DOHH2 (cell line): ENCODE data around the gene PTPRT.

ENCODE experiments used
- EZH2phosphoT487 ChIP-seq: fragments of 200-600 bp; sonication (generic); IDR thresholded peaks from 2 replicates; pipeline ENCODE4 v1.6.1; 2017; ENCODE audit warnings: borderline replicate concordance, mild to moderate bottlenecking, antibody characterized with exemption, low read length, moderate library complexity, mixed read lengths
- TF ChIP-seq, protein P1 (sequence below): fragments of 200-600 bp; sonication (generic); IDR thresholded peaks from one replicate; pipeline ENCODE4 v1.5.1; 2014; ENCODE audit warnings: antibody characterized with exemption, mild to moderate bottlenecking, low read depth, low read length; ENCODE audit not compliant: poor library complexity, severe bottlenecking

DNA sequence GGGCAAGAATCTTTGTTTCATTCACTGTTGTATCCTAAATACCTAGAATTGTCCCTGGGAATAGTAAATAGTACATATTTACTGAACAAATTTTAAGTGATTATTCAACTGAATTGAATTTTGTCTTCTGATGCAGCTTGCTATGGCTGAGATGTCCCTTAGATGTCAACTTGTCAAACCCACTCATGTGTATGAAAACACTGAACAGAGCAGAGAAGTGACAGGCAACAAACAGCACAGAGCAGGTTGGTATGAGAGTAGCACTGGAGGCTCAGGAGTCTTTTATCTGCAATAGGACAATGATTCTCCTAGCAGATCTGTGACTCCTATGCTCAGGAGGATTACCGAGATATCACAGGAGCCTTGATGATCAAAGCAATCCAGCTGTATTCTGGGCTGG is 1031.4 kb downstream of the PTPRT start:
- TF ChIP-seq, protein P1, sequence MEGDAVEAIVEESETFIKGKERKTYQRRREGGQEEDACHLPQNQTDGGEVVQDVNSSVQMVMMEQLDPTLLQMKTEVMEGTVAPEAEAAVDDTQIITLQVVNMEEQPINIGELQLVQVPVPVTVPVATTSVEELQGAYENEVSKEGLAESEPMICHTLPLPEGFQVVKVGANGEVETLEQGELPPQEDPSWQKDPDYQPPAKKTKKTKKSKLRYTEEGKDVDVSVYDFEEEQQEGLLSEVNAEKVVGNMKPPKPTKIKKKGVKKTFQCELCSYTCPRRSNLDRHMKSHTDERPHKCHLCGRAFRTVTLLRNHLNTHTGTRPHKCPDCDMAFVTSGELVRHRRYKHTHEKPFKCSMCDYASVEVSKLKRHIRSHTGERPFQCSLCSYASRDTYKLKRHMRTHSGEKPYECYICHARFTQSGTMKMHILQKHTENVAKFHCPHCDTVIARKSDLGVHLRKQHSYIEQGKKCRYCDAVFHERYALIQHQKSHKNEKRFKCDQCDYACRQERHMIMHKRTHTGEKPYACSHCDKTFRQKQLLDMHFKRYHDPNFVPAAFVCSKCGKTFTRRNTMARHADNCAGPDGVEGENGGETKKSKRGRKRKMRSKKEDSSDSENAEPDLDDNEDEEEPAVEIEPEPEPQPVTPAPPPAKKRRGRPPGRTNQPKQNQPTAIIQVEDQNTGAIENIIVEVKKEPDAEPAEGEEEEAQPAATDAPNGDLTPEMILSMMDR = no peak
- TF ChIP-seq EZH2phosphoT487 = no peak
